Heart right ventricle (tissue), 16 donors: ENCODE measurements around the gene COL6A2. TPM values are rescaled to one million over a fixed set of nuclear protein-coding genes. Genes with fewer than 3 reads are reported as not detected.
A peak's percentile ranks its signal among the peaks of the same experiment; 100 is the strongest.

ENCODE experiments used
- ATAC-seq, 8 donors: fragments of 200-7000 bp; cut with Tn5 transposase; one replicate each; pipeline ENCODE4 v1.9.1; 2020; ENCODE audit warnings: mild to moderate bottlenecking in 8 of 8, moderate library complexity in 8 of 8, moderate number of reproducible peaks in 1 of 8
- DNase-seq, 2 donors: peaks; one replicate each; pipeline ENCODE4 v3.0.0-alpha.2; 2020
- H3K27ac ChIP-seq, 10 donors: fragments of 200-600 bp; sonication (generic) in 2 of 10; one replicate each; pipeline versions ENCODE4 v1.5.0 to v1.8.0; 2020 to 2022; ENCODE audit warnings: mild to moderate bottlenecking in 3 of 10
- H3K27me3 ChIP-seq, 7 donors: fragments of 200-600 bp; one replicate each; pipeline ENCODE4 v1.8.0; 2021 to 2022; ENCODE audit warnings: mild to moderate bottlenecking in 2 of 7
- H3K36me3 ChIP-seq, 9 donors: fragments of 200-600 bp; sonication (generic) in 1 of 9; one replicate each; pipeline versions ENCODE4 v1.5.0 to v1.8.0; 2020 to 2022; ENCODE audit warnings: mild to moderate bottlenecking in 2 of 9
- H3K4me1 ChIP-seq, 9 donors: fragments of 200-600 bp; sonication (generic) in 1 of 9; one replicate each; pipeline versions ENCODE4 v1.5.0 to v1.8.0; 2020 to 2022; ENCODE audit warnings: mild to moderate bottlenecking in 4 of 9
- H3K4me3 ChIP-seq, 10 donors: fragments of 200-600 bp; sonication (generic) in 2 of 10; one replicate each; pipeline versions ENCODE4 v1.5.0 to v1.8.0; 2020 to 2022; ENCODE audit warnings: mild to moderate bottlenecking in 7 of 10, moderate library complexity in 2 of 10
- H3K9me3 ChIP-seq, 11 donors: fragments of 200-600 bp in 10 of 11; sonication (generic) in 2 of 11; one replicate each; pipeline versions ENCODE4 v1.5.0 to v1.8.0; 2013 to 2022; ENCODE audit warnings: mild to moderate bottlenecking in 2 of 11, control low read depth in 1 of 11, moderate library complexity in 1 of 11
- CTCF ChIP-seq, 9 donors: fragments of 200-600 bp; sonication (generic) in 2 of 9; IDR thresholded peaks; one replicate each; pipeline versions ENCODE4 v1.5.0 to v1.8.0; 2021 to 2022; ENCODE audit warnings: antibody characterized with exemption in 9 of 9, mild to moderate bottlenecking in 5 of 9, moderate library complexity in 1 of 9
- WGBS, 2 donors: extraction: QIAGEN DNeasy Blood & Tissue Kit; methylation state at CpG; one replicate each; pipeline ENCODE4 v1.1.7; 2013; ENCODE audit warnings: inconsistent platforms in 1 of 2; 5-methylcytosine and 5-hydroxymethylcytosine counted together
- intact Hi-C, 10 donors: fragments of 100-400 bp; cut with DNase I; formaldehyde crosslinking; loops; one replicate each; pipeline versions ENCODE4 v1.11.1 to v1.14.2; 2022
- long read RNA-seq, 3 donors: library from polyadenylated mRNA; unstranded; transcript quantifications; one replicate each; pipeline ENCODE4 v2.0.0, GENCODE V29; 2020 to 2021
- polyA plus RNA-seq, 2 donors: library from polyadenylated mRNA; stranded (reverse); fragments of 200-250 nt; gene quantifications; one replicate each; pipeline ENCODE4 v1.2.3, GENCODE V29; 2013
- total RNA-seq, 10 donors: library from RNA; stranded (reverse); fragmentation: NEBNext Ultra II Directional in 3 of 10; extraction: Animal tissue kit (Norgen Biotek cat#: 25700) in 3 of 10; gene quantifications; one replicate each; pipeline versions ENCODE4 v1.2.1 to v1.2.4, GENCODE V29; 2021 to 2023
- donor health status: Arrhythmogenic right ventricular cardiomyopathy.
- donor health status: ischemic (EF 13 %, LVEDD 7.1; RV severe dilation, severe dysfunction).
- donor health status: healthy with polysubstance abuse.
- donor health status: DM: no; HTN: yes; CAD: no.
- donor health status: DM: no; HTN: no; CAD: no.
- donor health status: ischemic (EF 25% LVEDD 6.9; RV normal size, moderate dysfunction).
- donor health status: ischemic (EF 25% LVEDD 5.7; RV mildly dilated, moderate dysfunction).
- donor health status: healthy.
- donor health status: DM: yes; HTN: yes; CAD: no.
- donor health status: Ischemic cardiomyopathy.
- donor health status: ischemic (EF 35%, LVEDD 5.7; RV mildly dilated, moderate dysfunction).
- donor health status: nonischemic (EF 11% LVEDD 7.7; RV severe dilation, severe dysfunction).
- donor health status: DM: yes; HTN: yes; CAD: no.
- donor health status: PGD.
- donor health status: ischemic (EF 29% LVEDD 5.4; RV normal size, mild dysfunction).
- donor health status: nonischemic (EF 23%, LVEDD 6.1; RV moderate dilation, normal function).

The COL6A2 gene
- total RNA-seq, result 100 to 1,000 TPM in 8 of 10 donors, 10 to 100 TPM in 2; 76.6 to 370 (median 119) TPM
- 100 to 1,000 TPM; 301 to 363 TPM for polyA plus RNA-seq
- long read RNA-seq, donor 1, transcript COL6A2-201 (28 exons, 3,461 nt), result major isoform, 157 of 545 reads
- long read RNA-seq, donor 1, transcript COL6A2-203 (27 exons, 3,101 nt), result minor isoform, 6 of 545 reads
- long read RNA-seq, donor 1, partial matches to known transcripts, result 276 of 545 reads
- long read RNA-seq, donor 1, other reads (novel, unspliced or antisense), result 104 of 545 reads
- long read RNA-seq, donor 2, transcript COL6A2-203 (27 exons, 3,101 nt), result minor isoform, 11 of 671 reads
- long read RNA-seq, donor 2, transcript COL6A2-201 (28 exons, 3,461 nt), result major isoform, 216 of 671 reads
- long read RNA-seq, donor 2, partial matches to known transcripts, result 287 of 671 reads
- long read RNA-seq, donor 2, other reads (novel, unspliced or antisense), result 157 of 671 reads
- long read RNA-seq, donor 3, partial matches to known transcripts, result 71 of 143 reads
- long read RNA-seq, donor 3, other reads (novel, unspliced or antisense), result 71 of 143 reads

DNA sequence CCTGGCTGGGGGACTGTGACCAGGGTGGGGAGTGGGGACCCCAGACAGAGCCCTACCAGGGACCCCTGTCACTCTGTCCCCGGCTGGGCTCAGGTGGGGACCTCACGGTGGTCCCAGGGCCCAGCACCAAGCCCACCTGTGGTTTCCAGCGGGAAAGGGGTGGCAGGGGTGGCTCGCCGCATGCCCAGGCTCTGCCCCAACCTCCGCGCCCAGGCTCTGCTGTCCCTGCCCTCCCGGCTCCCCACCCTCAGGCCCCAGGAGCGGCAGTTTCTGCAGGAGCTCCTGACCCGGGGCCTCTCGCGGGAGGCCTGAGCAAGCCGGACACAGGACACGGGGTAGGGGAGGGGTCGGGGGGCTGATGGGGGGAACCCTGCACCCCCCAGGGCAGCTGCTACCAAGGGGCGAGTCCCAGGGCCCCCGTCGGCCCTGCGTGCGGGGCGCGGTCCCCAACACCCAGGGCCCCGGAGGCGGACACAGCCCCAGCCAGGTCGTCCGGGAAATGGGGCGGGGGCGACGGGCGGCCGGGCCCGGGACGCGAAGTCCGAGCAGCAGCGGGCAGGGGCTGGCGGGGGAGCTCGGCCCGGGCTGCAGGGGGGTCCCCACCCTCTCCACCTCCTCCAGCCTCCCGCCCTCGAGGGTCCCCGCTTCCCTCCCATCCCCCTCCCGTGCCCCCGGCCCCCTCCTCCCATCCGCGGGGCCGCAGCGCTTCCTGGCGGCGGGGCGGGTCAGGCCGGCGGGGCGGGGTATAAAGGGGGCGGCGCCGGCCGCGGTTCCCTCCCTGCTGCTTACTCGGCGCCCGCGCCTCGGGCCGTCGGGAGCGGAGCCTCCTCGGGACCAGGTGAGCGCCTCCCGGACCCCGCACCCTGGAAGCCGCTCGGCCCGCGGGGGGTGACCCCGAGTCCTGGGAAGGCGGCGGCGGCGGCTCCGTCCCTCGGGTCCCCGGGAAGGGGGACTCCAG, at the start of gene COL6A2:
COL6A2 (plus strand) TSS at position 777 of the 958 bp plus-strand sequence.
- Histone ChIP-seq H3K9me3 (peaks cover 0 to 14% (median 8%) of the 10 kb centered on the region in 11 donors), H3K4me1 (peaks cover 4 to 49% (median 16%) of the 10 kb centered on the region in 9 donors), H3K27ac (peak within 1 kb of the TSS; percentile 79 to 97 (median 93)), H3K4me3 (peak within 1 kb of the TSS; percentile 64 to 90 (median 82)), H3K27me3 (peaks cover 0 to 54% (median 0%) of the 10 kb centered on the region in 7 donors), H3K36me3 (peaks cover 0 to 14% (median 0%) of the 10 kb centered on the region in 9 donors)
- WGBS, 2 donors, result 7 to 8% methylated on average over 54 to 78 of the region's 83 CpGs
- peak in 8 of 9 donors; percentile 22 to 68 (median 48) for TF ChIP-seq CTCF (IDR thresholded peaks at IDR 0.05)
- peak; percentile 77 to 94 (median 90) for ATAC-seq
- intact Hi-C loops, result loop anchor here (1.0 to 10.0 kb wide), 6 partner anchors 32 to 127 kb away; no protein-coding TSS in a partner anchor
- DNase-seq, result peak; percentile 64 to 77

- TF ChIP-seq CTCF (IDR thresholded peaks at IDR 0.05), result no peak
- intact Hi-C loops, result loop anchor here in 1 of 10 donors (10.0 kb wide), 2 partner anchors 46 to 64 kb away; partner anchors contain the start of genes COL6A1 and COL6A2
- 50 to 56% methylated on average over 27 of the region's 27 CpGs for WGBS, 2 donors
- peak; percentile 85 to 97 (median 94) for ATAC-seq
- Histone ChIP-seq H3K27ac (peak overlapping the region; percentile 48 to 87 (median 81)), H3K9me3 (no peaks in the 10 kb centered on the region), H3K4me1 (peaks cover 0 to 30% (median 12%) of the 10 kb centered on the region in 9 donors), H3K27me3 (peaks cover 0 to under 1% (median 0%) of the 10 kb centered on the region in 7 donors), H3K36me3 (no peaks in the 10 kb centered on the region), H3K4me3 (no peak overlapping the region)
- DNase-seq, result peak; percentile 84 to 91
Observed at GRCh38 chr21:46048926-46049889, 48.7 kb upstream of the COL6A2 start.

GRCh38 chr21:46049890-46050667, 47.8 kb upstream of the COL6A2 start:
- no peak for DNase-seq
- H3K4me3 ChIP-seq, result no peak overlapping the region
- H3K9me3 ChIP-seq, result no peaks in the 10 kb centered on the region
- peak overlapping the region; percentile 48 to 87 (median 80) for H3K27ac ChIP-seq
- no peaks in the 10 kb centered on the region for H3K36me3 ChIP-seq
- 89% methylated on average over 33 of the region's 33 CpGs for WGBS, 2 donors
- intact Hi-C loops, result loop anchor here in 1 of 10 donors (2.0 to 10.0 kb wide), 3 partner anchors 45 to 65 kb away; partner anchors contain the start of genes COL6A1 and COL6A2
- no peak for TF ChIP-seq CTCF (IDR thresholded peaks at IDR 0.05)
- peaks cover 0 to 4% (median 0%) of the 10 kb centered on the region in 7 donors for H3K27me3 ChIP-seq
- H3K4me1 ChIP-seq, result peaks cover 0 to 36% (median 16%) of the 10 kb centered on the region in 9 donors
- peak in 5 of 8 donors; percentile 3 to 19 (median 4) for ATAC-seq
